ENCODE results near the gene CYTH4. TPM values are rescaled to one million over a fixed set of nuclear protein-coding genes. Genes with fewer than 3 reads are reported as not detected.

The CYTH4 gene
- total and polyA plus RNA-seq, 2 experiments from 2014 or later, result not detected

- peaks cover 10% of the 10 kb centered on the region for H3K27me3 ChIP-seq (ENCODE audit: insufficient read depth)
- H4K20me1 ChIP-seq (replicated peaks; ENCODE audit: insufficient read depth), result no peaks in the 10 kb centered on the region
- Mint-ChIP-seq H3K4me1 (peaks cover 23% of the 10 kb centered on the region), H3K9me3 (no peaks in the 10 kb centered on the region), H3K27me3 (ENCODE audit: insufficient read depth, low read depth, poor library complexity) (peaks cover 23% of the 10 kb centered on the region), H3K27ac (no peak overlapping the region), H3K4me3 (no peak overlapping the region), H3K36me3 (ENCODE audit: low read depth) (no peaks in the 10 kb centered on the region)
- no peaks in the 10 kb centered on the region for H3K36me3 ChIP-seq (ENCODE audit: insufficient read depth)
- no peak overlapping the region for H2AFZ ChIP-seq
- TF ChIP-seq EZH2phosphoT487 (IDR thresholded peaks at IDR 0.05; ENCODE audit: unreplicated experiment) (no peak), STAT1 (IDR thresholded peaks at IDR 0.05; ENCODE audit: unreplicated experiment) (no peak), ZNF462 (CRISPR knock-in tag; IDR thresholded peaks at IDR 0.05) (no peak), REST (IDR thresholded peaks at IDR 0.05; ENCODE audit: unreplicated experiment) (no peak)
- no peak for DNase-seq (ENCODE audit: low spot score)
- ATAC-seq, result no peak; the same call in 1 of the 3 replicates
- H3K27ac ChIP-seq (ENCODE audit: low read depth), result no peak overlapping the region
- H3K4me2 ChIP-seq, result no peak overlapping the region
- H3K9me2 ChIP-seq (ENCODE audit: insufficient read depth), result no peaks in the 10 kb centered on the region
- H3K79me2 ChIP-seq (replicated peaks; ENCODE audit: insufficient read depth), result no peaks in the 10 kb centered on the region
- peaks cover 10% of the 10 kb centered on the region for H3K4me1 ChIP-seq (ENCODE audit: insufficient read depth)
- peaks cover 5% of the 10 kb centered on the region; the same call in 1 of the 2 replicates for H3F3A ChIP-seq (replicated peaks; ENCODE audit: low read depth)
- no peak overlapping the region for H3K4me3 ChIP-seq
Measured at GRCh38 chr22:37319469-37319868, 37.2 kb downstream of the CYTH4 start.

Measured in GM23338 (cell line).